Panc1 (cell line): ENCODE data around the gene COCH. TPM values are rescaled to one million over a fixed set of nuclear protein-coding genes. Genes with fewer than 3 reads are reported as not detected.

ENCODE experiments used
- ATAC-seq: fragments of 200-7000 bp; cut with Tn5 transposase; 2 replicates; pipeline ENCODE4 v1.9.1; 2020; ENCODE audit warnings: mild to moderate bottlenecking, moderate library complexity
- Bru-seq: library from RNA; stranded (reverse); fragments of 400-500 nt; gene quantifications from one replicate; lab custom pipeline; 2021; lab: Mats Ljungman, UMichigan
- BruChase-seq, 2 experiments: library from RNA; stranded (reverse); fragments of 400-500 nt; gene quantifications; one replicate each; lab custom pipeline; 2021; lab: Mats Ljungman, UMichigan
- BruUV-seq: library from RNA; stranded (reverse); fragments of 400-500 nt; replicated peaks from 2 replicates; lab custom pipeline; 2021; lab: Mats Ljungman, UMichigan
- CTCF ChIA-PET: fragments of 300-600 bp; sonication (Branson Sonifier 250); formaldehyde crosslinking; loops from one replicate; lab custom pipeline; 2022; ENCODE audit warnings: antibody characterized with exemption; lab: Charles Lee
- POLR2A ChIA-PET: fragments of 300-600 bp; sonication (Branson Sonifier 250); formaldehyde crosslinking; loops from one replicate; lab custom pipeline; 2022; ENCODE audit warnings: antibody characterized with exemption; lab: Charles Lee
- DNase-seq: peaks from one replicate; pipeline ENCODE4 v3.0.0-alpha.2; 2010; ENCODE audit warnings: low read depth, low spot score
- H3K27ac ChIP-seq: 2 replicates; pipeline ENCODE4 v1.5.1; 2011; ENCODE audit warnings: mild to moderate bottlenecking, low read length, inconsistent platforms
- H3K27me3 ChIP-seq: fragments of 200-500 bp; sonication (Bioruptor generic); 2 replicates; pipeline ENCODE4 v1.6.0; 2014; ENCODE audit warnings: low read length, inconsistent platforms; ENCODE audit not compliant: control insufficient read depth, insufficient read depth
- H3K36me3 ChIP-seq: fragments of 200-500 bp; sonication (Bioruptor generic); 2 replicates; pipeline ENCODE4 v1.5.1; 2014; ENCODE audit warnings: inconsistent platforms, mild to moderate bottlenecking, low read length, moderate library complexity; ENCODE audit not compliant: control insufficient read depth, insufficient read depth
- H3K4me1 ChIP-seq: 2 replicates; pipeline ENCODE4 v1.5.1; 2011; ENCODE audit warnings: inconsistent platforms, mild to moderate bottlenecking, low read length, moderate library complexity; ENCODE audit not compliant: control insufficient read depth, insufficient read depth
- H3K4me3 ChIP-seq, 2 experiments: 2 replicates each; pipeline ENCODE4 v1.5.1; 2011 to 2012; ENCODE audit warnings: low read depth in 2 of 2, low read length in 2 of 2, mild to moderate bottlenecking in 2 of 2, inconsistent platforms in 1 of 2, moderate library complexity in 1 of 2
- H3K9me3 ChIP-seq: fragments of 200-500 bp; sonication (Bioruptor generic); 2 replicates; pipeline ENCODE4 v1.5.1; 2014; ENCODE audit warnings: low read depth, mild to moderate bottlenecking, inconsistent platforms, low read length, moderate library complexity; ENCODE audit not compliant: control insufficient read depth, insufficient read depth
- CTCF ChIP-seq: fragments of 450-650 bp; IDR thresholded peaks from 2 replicates; pipeline ENCODE4 v1.5.1; 2017; ENCODE audit warnings: mild to moderate bottlenecking
- POLR2AphosphoS5 ChIP-seq: IDR thresholded peaks from 2 replicates; pipeline ENCODE4 v1.6.1; 2012; ENCODE audit warnings: mild to moderate bottlenecking, low read depth, low read length, moderate library complexity
- REST ChIP-seq, 2 experiments: IDR thresholded peaks; 2 replicates each; pipeline ENCODE4 v1.6.1; 2011 to 2012; ENCODE audit warnings: low read depth in 2 of 2, control low read depth in 1 of 2, low read length in 1 of 2, mild to moderate bottlenecking in 1 of 2, moderate library complexity in 1 of 2; ENCODE audit not compliant: insufficient read depth in 1 of 2
- SIN3A ChIP-seq: IDR thresholded peaks from 2 replicates; pipeline ENCODE4 v1.6.1; 2012; ENCODE audit warnings: low read depth, mild to moderate bottlenecking, low read length, moderate library complexity, borderline replicate concordance; ENCODE audit not compliant: insufficient read depth
- TCF7L2 ChIP-seq: IDR thresholded peaks from 2 replicates; pipeline ENCODE4 v1.6.1; 2011; ENCODE audit warnings: mild to moderate bottlenecking, low read depth, low read length, inconsistent platforms
- in situ Hi-C: cut with HindIII; loops from 2 replicates; pipeline ENCODE4 v1.10.0; 2016; ENCODE audit warnings: low sequenced_read_pairs, low pct_unique_long_range_greater_than_20kb
- intact Hi-C: fragments of 100-400 bp; cut with micrococcal nuclease; formaldehyde crosslinking; loops from one replicate; pipeline ENCODE4 v1.10.0; 2022; ENCODE audit not compliant: unreplicated experiment
- long read RNA-seq: library from polyadenylated mRNA; unstranded; transcript quantifications from one replicate; pipeline ENCODE4 v2.0.0, GENCODE V29; 2021; ENCODE audit not compliant: unreplicated experiment
- polyA plus RNA-seq: library from polyadenylated mRNA; unstranded; fragments of >200 nt; gene quantifications from one replicate; pipeline ENCODE4 v1.2.1, GENCODE V29; 2012; ENCODE audit warnings: missing spikeins; ENCODE audit not compliant: insufficient read length
- total RNA-seq: library from RNA; stranded (reverse); gene quantifications from one replicate; pipeline ENCODE4 v1.2.1, GENCODE V29; 2021; ENCODE audit not compliant: unreplicated experiment

The COCH gene
- 1.3 TPM for total RNA-seq
- 0.80 TPM for polyA plus RNA-seq
- Bru-seq, nascent RNA, result percentile 13 among the genes with signal in this experiment
- percentile 20 among the genes with signal in this experiment for BruChase-seq, experiment 1, labeled RNA remaining after a 2-hour chase
- BruChase-seq, experiment 2, labeled RNA remaining after a 6-hour chase, result percentile 18 among the genes with signal in this experiment
- long read RNA-seq, partial matches to known transcripts, result 0 of 10 reads
- long read RNA-seq, other reads (novel, unspliced or antisense), result 8 of 10 reads

DNA sequence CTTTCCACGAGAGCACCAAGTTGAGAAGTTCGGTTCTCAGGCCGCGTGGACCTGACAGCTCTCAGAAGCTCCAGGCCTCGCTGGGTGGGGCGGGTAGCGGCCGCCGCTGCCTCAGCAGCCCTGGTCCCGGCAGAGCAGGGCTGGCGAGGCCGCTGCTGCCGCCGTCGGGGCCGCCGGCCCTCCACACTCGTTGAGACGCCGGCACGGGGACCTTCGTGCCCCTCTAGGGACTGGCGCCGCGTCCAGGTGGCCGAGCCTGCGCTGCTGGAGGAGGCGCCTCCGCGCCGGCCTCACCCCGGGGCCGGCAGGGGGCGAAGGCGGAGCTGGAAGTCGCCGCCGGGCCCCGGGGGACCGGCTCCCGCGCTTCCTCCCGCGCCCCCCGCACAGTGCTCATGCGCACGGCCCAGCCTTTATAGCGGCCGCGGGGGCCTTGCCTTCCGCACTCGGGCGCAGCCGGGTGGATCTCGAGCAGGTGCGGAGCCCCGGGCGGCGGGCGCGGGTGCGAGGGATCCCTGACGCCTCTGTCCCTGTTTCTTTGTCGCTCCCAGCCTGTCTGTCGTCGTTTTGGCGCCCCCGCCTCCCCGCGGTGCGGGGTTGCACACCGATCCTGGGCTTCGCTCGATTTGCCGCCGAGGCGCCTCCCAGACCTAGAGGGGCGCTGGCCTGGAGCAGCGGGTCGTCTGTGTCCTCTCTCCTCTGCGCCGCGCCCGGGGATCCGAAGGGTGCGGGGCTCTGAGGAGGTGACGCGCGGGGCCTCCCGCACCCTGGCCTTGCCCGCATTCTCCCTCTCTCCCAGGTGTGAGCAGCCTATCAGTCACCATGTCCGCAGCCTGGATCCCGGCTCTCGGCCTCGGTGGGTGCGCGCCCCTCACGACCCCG lies at the start of gene COCH:
COCH (plus strand) TSS at position 440 of the 879 bp plus-strand sequence; CDS start at position 820, 380 bp downstream.
- ATAC-seq, result peak; percentile 84
- H3K4me3 ChIP-seq, result peak within 1 kb of the TSS; percentile 43 to 50
- H3K9me3 ChIP-seq, result no peaks in the 10 kb centered on the region
- POLR2A ChIA-PET, result no interaction called here
- CTCF ChIA-PET, result no interaction called here
- intact Hi-C loops (no loop called here), in situ Hi-C loops (no loop called here)
- no TSS peak for BruUV-seq
- no peak for DNase-seq
- peak; percentile 58 for TF ChIP-seq CTCF
- TF ChIP-seq SIN3A, result no peak
- no peaks in the 10 kb centered on the region for H3K4me1 ChIP-seq
- H3K27me3 ChIP-seq, result peaks cover 10% of the 10 kb centered on the region
- no peak within 1 kb of the TSS for H3K27ac ChIP-seq
- no peaks in the 10 kb centered on the region for H3K36me3 ChIP-seq

DNA sequence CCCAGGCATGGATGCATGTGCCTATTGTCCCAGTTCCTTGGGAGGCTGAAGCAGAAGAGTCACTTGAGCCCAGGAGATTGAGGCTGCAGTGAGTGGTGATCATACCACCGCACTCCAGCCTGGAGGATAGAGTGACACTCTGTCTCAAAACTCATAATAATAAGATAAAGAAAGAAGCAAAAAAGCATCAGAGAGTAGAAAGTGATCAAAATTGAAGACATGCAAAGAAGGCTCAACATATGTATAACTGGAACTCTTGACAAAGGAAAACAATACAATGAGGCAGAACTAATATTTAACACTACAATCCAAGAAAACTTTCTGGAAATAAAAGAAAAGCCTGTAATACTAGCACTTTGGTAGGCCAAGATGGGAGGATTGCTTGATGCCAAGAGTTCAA lies 48.3 kb upstream of the COCH start:
- no peak for DNase-seq
- ATAC-seq, result no peak
- CTCF ChIA-PET, result no interaction called here
- Histone ChIP-seq H3K4me1 (no peaks in the 10 kb centered on the region), H3K36me3 (no peaks in the 10 kb centered on the region), H3K27ac (no peak overlapping the region), H3K9me3 (no peaks in the 10 kb centered on the region), H3K27me3 (no peaks in the 10 kb centered on the region), H3K4me3 (no peak overlapping the region)
- TF ChIP-seq TCF7L2 (no peak), REST (IDR thresholded peaks at IDR 0.05; ENCODE audit: insufficient read depth in 1 of 2, low read depth in 2 of 2, low read length in 1 of 2) (no peak), SIN3A (no peak), POLR2AphosphoS5 (no peak), CTCF (no peak)
- POLR2A ChIA-PET, result no interaction called here
- BruUV-seq, result no TSS peak
- in situ Hi-C loops (no loop called here), intact Hi-C loops (no loop called here)
